K562 (cell line): Measurements from ENCODE around the gene MCM9. TPM values are rescaled to one million over a fixed set of nuclear protein-coding genes. Genes with fewer than 3 reads are reported as not detected.

Source experiments
- ATAC-seq: fragments of 200-7000 bp; cut with Tn5 transposase; 3 replicates; pipeline ENCODE4 v1.9.1; 2020; ENCODE audit warnings: moderate library complexity
- BruUV-seq: library from RNA; stranded (reverse); fragments of 400-500 nt; replicated peaks from 2 replicates; lab custom pipeline; 2021; lab: Mats Ljungman, UMichigan
- CTCF ChIA-PET: fragments of 300-600 bp; formaldehyde crosslinking; extraction: SDS; loops from one replicate; lab custom pipeline; 2021; ENCODE audit warnings: low intra/inter-chr PET ratio; lab: Yijun Ruan, JAX
- POLR2A ChIA-PET: fragments of 300-600, 350-650 bp; sonication (Branson Sonifier 250); formaldehyde crosslinking; extraction: SDS; loops from one replicate; lab custom pipeline; 2021; ENCODE audit warnings: antibody characterized with exemption, inconsistent platforms; lab: Yijun Ruan, JAX
- DNase-seq, 4 experiments: peaks; one replicate each; pipeline versions ENCODE4 v3.0.0 to v3.0.0-alpha.2; 2011 to 2018; ENCODE audit warnings: low spot score in 3 of 4, mixed read lengths in 3 of 4; ENCODE audit errors: extremely low read depth in 1 of 4
- FAIRE-seq: peaks from 2 replicates; lab custom pipeline; 2011; peaks lifted over from hg19 to GRCh38; lab: Jason Lieb, UNC
- H2AFZ ChIP-seq: 2 replicates; pipeline ENCODE4 v1.6.0; 2011; ENCODE audit warnings: low read depth, low read length, control low read depth, inconsistent platforms
- H3K27ac ChIP-seq: fragments of 200-600 bp; 3 replicates; pipeline ENCODE4 v1.8.0; 2011; ENCODE audit warnings: low read depth, mild to moderate bottlenecking, control low read depth, inconsistent platforms, low read length, moderate library complexity, mixed read lengths; ENCODE audit errors: extremely low read depth
- H3K27me3 ChIP-seq, 2 experiments: fragments of 300-600 bp in 1 of 2; 2 replicates in 1 of 2; 3 replicates in 1 of 2; pipeline versions ENCODE4 v1.6.0 to v1.8.0; 2011; ENCODE audit warnings: inconsistent platforms in 2 of 2, low read length in 2 of 2, mild to moderate bottlenecking in 1 of 2, mixed read lengths in 1 of 2, moderate library complexity in 1 of 2; ENCODE audit not compliant: control insufficient read depth in 2 of 2, insufficient read depth in 2 of 2
- H3K36me3 ChIP-seq: fragments of 300-600 bp; 3 replicates; pipeline ENCODE4 v1.8.0; 2011; ENCODE audit warnings: mild to moderate bottlenecking, low read length, inconsistent platforms; ENCODE audit not compliant: control insufficient read depth, insufficient read depth
- H3K4me1 ChIP-seq, 2 experiments: fragments of 200-600 bp in 1 of 2; replicated peaks in 1 of 2; 2 replicates in 1 of 2; 3 replicates in 1 of 2; pipeline versions ENCODE4 v1.5.1 to v1.8.0; 2011; ENCODE audit warnings: inconsistent platforms in 2 of 2, low read length in 2 of 2, mild to moderate bottlenecking in 1 of 2, mixed read lengths in 1 of 2, moderate library complexity in 1 of 2; ENCODE audit not compliant: control insufficient read depth in 2 of 2, insufficient read depth in 2 of 2
- H3K4me2 ChIP-seq: 2 replicates; pipeline ENCODE4 v1.6.1; 2011; ENCODE audit warnings: low read length, control low read depth, inconsistent platforms, mixed read lengths; ENCODE audit not compliant: insufficient read depth
- H3K4me3 ChIP-seq: fragments of 200-600 bp; sonication (generic), shearing (Covaris generic); 2 replicates; pipeline ENCODE4 v1.5.1; 2016; ENCODE audit warnings: control low read depth, inconsistent platforms
- H3K79me2 ChIP-seq: fragments of 200-600 bp; 3 replicates; pipeline ENCODE4 v1.8.0; 2011; ENCODE audit warnings: low read length, inconsistent platforms; ENCODE audit not compliant: control insufficient read depth, insufficient read depth
- H3K9ac ChIP-seq, 2 experiments: 2 replicates each; pipeline versions ENCODE4 v1.6.0 to v1.6.1; 2011; ENCODE audit warnings: low read depth in 2 of 2, low read length in 2 of 2, control low read depth in 1 of 2, inconsistent platforms in 1 of 2, mild to moderate bottlenecking in 1 of 2, mixed read lengths in 1 of 2; ENCODE audit not compliant: insufficient read depth in 1 of 2
- H3K9me1 ChIP-seq: one replicate; pipeline ENCODE4 v1.6.0; 2011; ENCODE audit warnings: inconsistent platforms, mild to moderate bottlenecking, low read length, moderate library complexity; ENCODE audit not compliant: control insufficient read depth, insufficient read depth
- H3K9me3 ChIP-seq: replicated peaks from 2 replicates; pipeline ENCODE4 v1.5.1; 2011; ENCODE audit warnings: low read depth, low read length, inconsistent platforms; ENCODE audit not compliant: control insufficient read depth, insufficient read depth
- H4K20me1 ChIP-seq: replicated peaks from 2 replicates; pipeline ENCODE4 v1.6.1; 2011; ENCODE audit warnings: low read length, inconsistent platforms, mixed read lengths; ENCODE audit not compliant: control insufficient read depth, insufficient read depth
- CTCFL ChIP-seq: IDR thresholded peaks from 2 replicates; pipeline ENCODE4 v1.6.1; 2011; ENCODE audit warnings: borderline replicate concordance, low read depth, mild to moderate bottlenecking, moderate library complexity, low read length; ENCODE audit not compliant: insufficient read depth, poor library complexity, severe bottlenecking
- ETV1 ChIP-seq: fragments of 450-650 bp; conservative IDR thresholded peaks from 2 replicates; pipeline ENCODE4 v1.6.1; 2016; ENCODE audit warnings: missing genetic modification characterization, control low read depth, low read depth, missing compliant biosample characterization
- RBFOX2 ChIP-seq: fragments of 200-400 bp; formaldehyde crosslinking; IDR thresholded peaks from 2 replicates; pipeline ENCODE4 v1.6.1; 2017; ENCODE audit warnings: low read depth, mild to moderate bottlenecking, low read length, moderate library complexity
- SRSF1 ChIP-seq: fragments of 200-400 bp; formaldehyde crosslinking; IDR thresholded peaks from 2 replicates; pipeline ENCODE4 v1.6.1; 2017; ENCODE audit warnings: mild to moderate bottlenecking, low read depth, low read length, moderate library complexity
- ZNF239 ChIP-seq: fragments of 250-450 bp; sonication (Bioruptor Pico); IDR thresholded peaks from 2 replicates; pipeline ENCODE4 v1.4.0; 2020; ENCODE audit warnings: mild to moderate bottlenecking
- ZNF395 ChIP-seq: fragments of 200-800 bp; sonication (Bioruptor generic); IDR thresholded peaks from 2 replicates; pipeline ENCODE4 v1.6.1; 2017; ENCODE audit warnings: missing genetic modification characterization, missing compliant biosample characterization
- in situ Hi-C: fragments of 300-500 bp; cut with MboI; formaldehyde crosslinking; loops from 4 replicates; pipeline ENCODE4 v1.15.0; 2018; ENCODE audit warnings: inconsistent platforms, mixed read lengths
- intact Hi-C: fragments of 100-400 bp; cut with micrococcal nuclease; formaldehyde crosslinking; loops from 2 replicates; pipeline ENCODE4 v1.14.2; 2022
- polyA plus RNA-seq, 8 experiments: library from polyadenylated mRNA; depleted of rRNA in 4 of 8; stranded (reverse) in 5 of 8; unstranded in 3 of 8; fragments of >200 nt; fragmentation: Nextera tagmentation in 2 of 8; fragmentation: Illumina TruSeq in 1 of 8; extraction: Ambion mirVana in 2 of 8; extraction: Trizol in 1 of 8; gene quantifications; 2 replicates each; pipeline versions ENCODE4 v1.2.1 to v1.2.3, GENCODE V29; 2011 to 2014; ENCODE audit warnings: inconsistent platforms in 1 of 8, missing spikeins in 1 of 8
- total RNA-seq, 7 experiments: library from RNA; depleted of rRNA in 6 of 7; stranded (reverse); fragments of >200 nt in 6 of 7; fragmentation: Illumina TruSeq in 2 of 7; extraction: Trizol in 2 of 7; gene quantifications; 2 replicates each; pipeline versions ENCODE4 v1.2.1 to v1.2.3, GENCODE V29; 2011 to 2021; ENCODE audit warnings: low replicate concordance in 1 of 7
- TF ChIP-seq, protein P1 (sequence below), 3 experiments: fragments of 200-800 bp in 1 of 3; sonication (Bioruptor generic) in 1 of 3; sonication (generic) in 1 of 3; formaldehyde crosslinking in 1 of 3; IDR thresholded peaks; 2 replicates each; pipeline versions ENCODE4 v1.6.1 to v1.8.0; 2016 to 2022; ENCODE audit warnings: mild to moderate bottlenecking in 2 of 3, missing compliant biosample characterization in 2 of 3, missing genetic modification characterization in 2 of 3, missing genetic modification reagents in 1 of 3

Gene MCM9
- total and polyA plus RNA-seq, 9 of the 15 experiments (the other 6 are each of a cell fraction or from before 2014, with no cell fraction given): 4.8 to 16.7 (median 11.6) TPM

DNA sequence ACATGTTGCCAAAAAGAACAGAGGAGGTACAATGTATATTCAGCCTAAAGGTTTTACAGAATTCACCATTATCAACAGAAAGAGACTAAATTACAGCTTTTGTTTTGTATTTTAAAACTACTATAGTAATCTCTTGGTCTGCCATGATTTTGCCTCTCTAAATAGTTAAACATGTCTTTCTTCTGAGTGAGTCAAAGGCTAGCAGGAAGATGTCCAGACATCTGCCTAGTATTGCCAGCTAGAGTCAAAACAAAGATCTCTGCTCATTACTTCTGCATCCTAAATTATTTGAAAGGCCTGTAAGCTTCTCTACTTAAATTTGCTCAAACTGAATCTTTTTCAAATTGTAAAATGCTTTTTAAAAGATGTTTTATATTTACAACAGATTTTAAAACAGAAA is 32.2 kb downstream of the MCM9 start:
- ATAC-seq (no peak), DNase-seq (no peak), FAIRE-seq (no peak)
- H3K4me1 ChIP-seq: peaks cover 4 to 14% of the 10 kb centered on the region in 2 experiments; a peak in 3 of 5 replicates
- in situ Hi-C loops (no loop called here), intact Hi-C loops (no loop called here)
- no peak overlapping the region for H2AFZ ChIP-seq
- peaks cover 66% of the 10 kb centered on the region for H3K79me2 ChIP-seq
- H3K9me3 ChIP-seq: no peaks in the 10 kb centered on the region
- H4K20me1 ChIP-seq: no peaks in the 10 kb centered on the region
- BruUV-seq: no TSS peak
- H3K27me3 ChIP-seq: no peaks in the 10 kb centered on the region
- TF ChIP-seq ZNF395 (CRISPR knock-in tag) (no peak), CTCFL (no peak), ETV1 (tag) (no peak), RBFOX2 (no peak), ZNF239 (CRISPR knock-in tag) (no peak), SRSF1 (no peak)
- TF ChIP-seq, protein P1, sequence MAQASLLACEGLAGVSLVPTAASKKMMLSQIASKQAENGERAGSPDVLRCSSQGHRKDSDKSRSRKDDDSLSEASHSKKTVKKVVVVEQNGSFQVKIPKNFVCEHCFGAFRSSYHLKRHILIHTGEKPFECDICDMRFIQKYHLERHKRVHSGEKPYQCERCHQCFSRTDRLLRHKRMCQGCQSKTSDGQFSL (CRISPR knock-in tag; IDR thresholded peaks at IDR 0.05): no peak
- TF ChIP-seq, protein P1 (tag; IDR thresholded peaks at IDR 0.05): no peak
- H3K9me1 ChIP-seq: no peaks in the 10 kb centered on the region
- no peak overlapping the region for H3K27ac ChIP-seq
- no peak overlapping the region for H3K4me2 ChIP-seq
- peaks cover 95% of the 10 kb centered on the region for H3K36me3 ChIP-seq
- POLR2A ChIA-PET: interaction anchor here (1.2 to 3.1 kb wide), 3 partner anchors 8 to 20 kb away, joined by 3 to 14 read pairs (median 3); partner anchors contain the start of gene ASF1A
- no peak overlapping the region for H3K9ac ChIP-seq
- H3K4me3 ChIP-seq: no peak overlapping the region
- CTCF ChIA-PET: no interaction called here
